ENCODE results near the gene SDF4.
"Not testable (repeated sequence)": the region's sequence is repeated elsewhere in the genome, so short reads cannot be mapped to it uniquely, and the experiment has no call there.

SDF4 gene

GRCh38 chr1:1178794-1179331 lies 52.9 kb downstream of the SDF4 start:
- DNase-seq (ENCODE audit: low spot score): no peak

- no peak for DNase-seq (ENCODE audit: low spot score)
These were observed 54.2 kb downstream of the SDF4 start for GRCh38 chr1:1177452-1178206.

- no peak for DNase-seq (ENCODE audit: low spot score)
These were observed 54.9 kb downstream of the SDF4 start for GRCh38 chr1:1176931-1177330.

GRCh38 chr1:1176063-1176761 lies 55.6 kb downstream of the SDF4 start:
- DNase-seq (ENCODE audit: low spot score): not testable (repeated sequence)

GRCh38 chr1:1175221-1176062 lies 56.4 kb downstream of the SDF4 start:
- DNase-seq (ENCODE audit: low spot score): no peak

GRCh38 chr1:1173793-1174415 lies 57.9 kb downstream of the SDF4 start, which contains the start of gene TTLL10:
Gene TTLL10, plus strand, starts transcription at chr1:1173880. Its CDS starts 5,336 bp downstream, at chr1:1179216.
- DNase-seq (ENCODE audit: low spot score): no peak

GRCh38 chr1:1173061-1173792 lies 58.6 kb downstream of the SDF4 start:
- DNase-seq (ENCODE audit: low spot score): no peak

- DNase-seq (ENCODE audit: low spot score): no peak
These were observed 60.1 kb downstream of the SDF4 start for GRCh38 chr1:1171546-1172340.

- DNase-seq (ENCODE audit: low spot score): no peak
These were observed 60.6 kb downstream of the SDF4 start for GRCh38 chr1:1171161-1171545.

GRCh38 chr1:1170215-1171091 lies 61.3 kb downstream of the SDF4 start:
- DNase-seq (ENCODE audit: low spot score): no peak

- no peak for DNase-seq (ENCODE audit: low spot score)
These were observed 62.2 kb downstream of the SDF4 start for GRCh38 chr1:1169429-1170214.

GRCh38 chr1:1168451-1169411 lies 63.1 kb downstream of the SDF4 start:
- no peak for DNase-seq (ENCODE audit: low spot score)

GRCh38 chr1:1167841-1168450 lies 63.9 kb downstream of the SDF4 start:
- no peak for DNase-seq (ENCODE audit: low spot score)

GRCh38 chr1:1167398-1167821 lies 64.4 kb downstream of the SDF4 start:
- DNase-seq (ENCODE audit: low spot score): no peak

Data from kidney capillary endothelial cell (primary cell).